ENCODE data around the gene LMO4. TPM values are rescaled to one million over a fixed set of nuclear protein-coding genes. Genes with fewer than 3 reads are reported as not detected.

Gene LMO4, protein sequence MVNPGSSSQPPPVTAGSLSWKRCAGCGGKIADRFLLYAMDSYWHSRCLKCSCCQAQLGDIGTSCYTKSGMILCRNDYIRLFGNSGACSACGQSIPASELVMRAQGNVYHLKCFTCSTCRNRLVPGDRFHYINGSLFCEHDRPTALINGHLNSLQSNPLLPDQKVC
- 120 TPM for total RNA-seq

DNA sequence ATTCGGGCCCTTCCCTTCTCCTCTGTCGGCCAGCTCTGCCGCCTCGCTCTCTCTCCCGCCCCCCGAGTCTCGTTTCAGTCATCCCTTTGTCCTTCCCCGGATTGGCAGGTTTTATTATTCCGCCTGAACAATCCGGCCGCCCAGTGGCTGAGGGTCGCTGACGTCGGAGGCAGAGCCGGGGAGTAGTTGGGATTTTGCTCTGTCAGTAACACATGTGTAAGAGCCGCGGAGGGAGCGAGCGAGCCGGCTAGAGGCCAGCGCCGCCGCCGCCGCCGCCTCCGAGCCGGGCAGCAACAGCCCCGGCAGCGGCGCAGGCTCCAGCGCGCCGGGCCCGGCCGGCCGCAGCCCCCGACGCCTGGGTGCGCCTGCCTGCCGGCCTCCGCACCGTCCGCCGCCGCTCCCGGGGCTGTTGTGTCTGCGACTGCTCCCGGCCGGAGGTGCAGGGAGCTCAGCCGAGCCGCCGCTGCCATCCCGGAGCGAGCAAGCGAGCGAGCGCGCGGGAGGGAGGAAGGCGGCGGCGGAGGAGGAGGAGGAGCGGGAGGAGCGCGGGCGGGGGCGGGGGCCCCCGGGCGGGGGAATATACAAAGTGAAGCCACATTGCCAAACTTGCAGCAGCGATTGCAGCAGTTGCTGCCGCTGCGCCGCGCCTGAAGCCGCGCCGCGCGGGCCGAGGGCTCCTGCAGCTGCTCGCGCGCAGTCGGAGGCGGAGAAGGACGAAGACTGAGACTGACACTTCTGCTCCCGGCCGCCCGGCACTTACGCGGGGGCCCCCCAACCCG lies at the start of gene LMO4:
Gene LMO4 (plus strand): TSS at position 609 of the 779 bp plus-strand sequence. CDS start 3,136 bp downstream, outside the sequence.

